H1 (cell line): Measurements from ENCODE around the gene APLP2. TPM values are rescaled to one million over a fixed set of nuclear protein-coding genes. Genes with fewer than 3 reads are reported as not detected.

Experiments
- CTCF ChIA-PET: fragments of 300-600 bp; sonication (Branson Sonifier 250); formaldehyde crosslinking; loops from one replicate; lab custom pipeline; 2021; ENCODE audit not compliant: partially characterized antibody; lab: Charles Lee
- POLR2A ChIA-PET: fragments of 300-600 bp; sonication (Branson Sonifier 250); formaldehyde crosslinking; loops from one replicate; lab custom pipeline; 2021; ENCODE audit warnings: inconsistent platforms; ENCODE audit not compliant: partially characterized antibody; lab: Charles Lee
- DNase-seq, 2 experiments: peaks; one replicate each; pipeline versions ENCODE4 v3.0.0 to v3.0.0-alpha.2; 2010 to 2022; ENCODE audit warnings: low spot score in 2 of 2, low read depth in 1 of 2, mixed read lengths in 1 of 2
- FAIRE-seq: peaks from 2 replicates; lab custom pipeline; 2011; peaks lifted over from hg19 to GRCh38; lab: Jason Lieb, UNC
- H2AFZ ChIP-seq: 2 replicates; pipeline ENCODE4 v1.8.1; 2012; ENCODE audit warnings: low read length, inconsistent platforms
- H2AK5ac ChIP-seq: 2 replicates; pipeline ENCODE4 v1.6.1; 2013; ENCODE audit warnings: low read depth, low read length
- H2BK120ac ChIP-seq: replicated peaks from 2 replicates; pipeline ENCODE3; 2013; ENCODE audit warnings: low read depth, low read length, inconsistent platforms
- H2BK12ac ChIP-seq: 2 replicates; pipeline ENCODE4 v1.6.1; 2013; ENCODE audit warnings: low read depth, low read length
- H2BK15ac ChIP-seq: 2 replicates; pipeline ENCODE4 v1.6.1; 2013; ENCODE audit warnings: low read length
- H2BK20ac ChIP-seq: 2 replicates; pipeline ENCODE4 v1.6.1; 2013; ENCODE audit warnings: low read length
- H2BK5ac ChIP-seq: 2 replicates; pipeline ENCODE4 v1.6.1; 2013; ENCODE audit warnings: low read depth, low read length
- H3K14ac ChIP-seq: 2 replicates; pipeline ENCODE4 v1.6.1; 2013; ENCODE audit warnings: inconsistent platforms; ENCODE audit not compliant: insufficient read length
- H3K18ac ChIP-seq: 2 replicates; pipeline ENCODE4 v1.6.1; 2013; ENCODE audit warnings: low read length; ENCODE audit errors: extremely low read depth
- H3K23ac ChIP-seq: 2 replicates; pipeline ENCODE4 v1.6.1; 2013; ENCODE audit warnings: inconsistent platforms; ENCODE audit not compliant: insufficient read length
- H3K23me2 ChIP-seq: 2 replicates; pipeline ENCODE4 v1.6.1; 2013; ENCODE audit warnings: low read depth, low read length
- H3K27ac ChIP-seq: 2 replicates; pipeline ENCODE4 v1.6.1; 2011; ENCODE audit warnings: low read depth, low read length, inconsistent platforms
- H3K27me3 ChIP-seq, 4 experiments: replicated peaks in 1 of 4; 1 replicate in 1 of 4; 2 replicates in 3 of 4; pipeline versions ENCODE4 v1.6.1 to v1.8.1; 2011 to 2013; ENCODE audit warnings: low read length in 3 of 4, mild to moderate bottlenecking in 3 of 4, inconsistent platforms in 2 of 4, mixed read lengths in 2 of 4, moderate library complexity in 1 of 4; ENCODE audit not compliant: control insufficient read depth in 3 of 4, insufficient read depth in 3 of 4; ENCODE audit errors: extremely low read depth in 1 of 4
- H3K36me3 ChIP-seq, 4 experiments: 2 replicates each; pipeline versions ENCODE4 v1.6.1 to v1.8.1; 2011 to 2013; ENCODE audit warnings: mild to moderate bottlenecking in 4 of 4, low read length in 3 of 4, moderate library complexity in 2 of 4, control low read depth in 1 of 4, inconsistent platforms in 1 of 4; ENCODE audit not compliant: insufficient read depth in 4 of 4, control insufficient read depth in 2 of 4
- H3K4ac ChIP-seq: replicated peaks from 2 replicates; pipeline ENCODE3; 2013; ENCODE audit warnings: low read length, low read depth, mixed read lengths, inconsistent platforms; ENCODE audit not compliant: insufficient read length
- H3K4me1 ChIP-seq, 4 experiments: replicated peaks in 1 of 4; 1 replicate in 1 of 4; 2 replicates in 3 of 4; pipeline versions ENCODE4 v1.6.1 to v1.8.1; 2011 to 2013; ENCODE audit warnings: low read length in 3 of 4, inconsistent platforms in 2 of 4, mixed read lengths in 1 of 4; ENCODE audit not compliant: insufficient read depth in 4 of 4, control insufficient read depth in 3 of 4
- H3K4me2 ChIP-seq, 2 experiments: 2 replicates each; pipeline versions ENCODE4 v1.6.1 to v1.8.1; 2011 to 2013; ENCODE audit warnings: low read depth in 2 of 2, low read length in 2 of 2, control low read depth in 1 of 2, inconsistent platforms in 1 of 2, mild to moderate bottlenecking in 1 of 2; ENCODE audit not compliant: insufficient read depth in 1 of 2
- H3K4me3 ChIP-seq, 4 experiments: fragments of 200-600, 300-600 bp in 1 of 4; sonication (generic), shearing (Covaris generic), sonication (Bioruptor Twin) in 1 of 4; 2 replicates each; pipeline versions ENCODE4 v1.5.1 to v1.8.1; 2011 to 2016; ENCODE audit warnings: low read length in 4 of 4, low read depth in 3 of 4, control low read depth in 2 of 4, inconsistent platforms in 2 of 4, mild to moderate bottlenecking in 2 of 4, mixed read lengths in 1 of 4, moderate library complexity in 1 of 4; ENCODE audit not compliant: insufficient read depth in 2 of 4; ENCODE audit errors: extremely low read depth in 1 of 4
- H3K56ac ChIP-seq: replicated peaks from 2 replicates; pipeline ENCODE3; 2013; ENCODE audit warnings: low read depth, mild to moderate bottlenecking, mixed read lengths, low read length, inconsistent platforms; ENCODE audit not compliant: insufficient read length
- H3K79me1 ChIP-seq: 2 replicates; pipeline ENCODE4 v1.6.1; 2013; ENCODE audit warnings: low read depth, low read length, control low read depth
- H3K79me2 ChIP-seq, 2 experiments: 2 replicates each; pipeline versions ENCODE4 v1.6.1 to v1.8.1; 2012 to 2013; ENCODE audit warnings: low read length in 2 of 2, mild to moderate bottlenecking in 2 of 2, inconsistent platforms in 1 of 2; ENCODE audit not compliant: insufficient read depth in 2 of 2, control insufficient read depth in 1 of 2
- H3K9ac ChIP-seq, 4 experiments: replicated peaks in 1 of 4; 1 replicate in 1 of 4; 2 replicates in 3 of 4; pipeline versions ENCODE4 v1.6.1 to v1.8.1; 2011 to 2013; ENCODE audit warnings: low read depth in 3 of 4, low read length in 3 of 4, control low read depth in 2 of 4, mild to moderate bottlenecking in 2 of 4, moderate library complexity in 2 of 4, inconsistent platforms in 1 of 4; ENCODE audit errors: extremely low read depth in 1 of 4
- H3K9me3 ChIP-seq, 2 experiments: 2 replicates each; pipeline versions ENCODE4 v1.6.1 to v1.8.1; 2012 to 2013; ENCODE audit warnings: mild to moderate bottlenecking in 2 of 2, moderate library complexity in 2 of 2, control low read depth in 1 of 2, inconsistent platforms in 1 of 2, low read depth in 1 of 2, low read length in 1 of 2, mixed read lengths in 1 of 2; ENCODE audit not compliant: insufficient read depth in 2 of 2
- H4K20me1 ChIP-seq, 2 experiments: replicated peaks in 1 of 2; 2 replicates each; pipeline versions ENCODE3 to v1.8.1; 2011 to 2013; ENCODE audit warnings: inconsistent platforms in 2 of 2, low read length in 2 of 2, mild to moderate bottlenecking in 1 of 2; ENCODE audit not compliant: insufficient read depth in 2 of 2, control insufficient read depth in 1 of 2
- H4K5ac ChIP-seq: 2 replicates; pipeline ENCODE4 v1.6.1; 2013; ENCODE audit warnings: low read length, low read depth, mixed read lengths, inconsistent platforms; ENCODE audit not compliant: insufficient read length
- H4K8ac ChIP-seq: 2 replicates; pipeline ENCODE4 v1.8.0; 2013; ENCODE audit warnings: mild to moderate bottlenecking, moderate library complexity, low read length, inconsistent platforms; ENCODE audit not compliant: insufficient read depth; ENCODE audit errors: extremely low read depth
- H4K91ac ChIP-seq: replicated peaks from 2 replicates; pipeline ENCODE3; 2013; ENCODE audit warnings: low read length, mixed read lengths, inconsistent platforms; ENCODE audit not compliant: insufficient read length
- BRCA1 ChIP-seq: IDR thresholded peaks from 2 replicates; pipeline ENCODE4 v1.6.1; 2012; ENCODE audit warnings: low read depth, low read length, improper control_type of control experiment
- CBX5 ChIP-seq: fragments of 300-800, 300-1000 bp; sonication (generic); IDR thresholded peaks from 2 replicates; pipeline ENCODE4 v1.7.1; 2016; ENCODE audit warnings: antibody characterized with exemption, low read length, low read depth
- RAD21 ChIP-seq, 2 experiments: IDR thresholded peaks in 1 of 2; conservative IDR thresholded peaks in 1 of 2; 2 replicates each; pipeline ENCODE4 v1.6.1; 2011; ENCODE audit warnings: low read depth in 2 of 2, low read length in 2 of 2, improper control_type of control experiment in 1 of 2, inconsistent platforms in 1 of 2, mild to moderate bottlenecking in 1 of 2, moderate library complexity in 1 of 2
- RNF2 ChIP-seq: fragments of 200-900, 300-1000 bp; sonication (generic); IDR thresholded peaks from 2 replicates; pipeline ENCODE4 v1.7.1; 2016; ENCODE audit warnings: borderline replicate concordance, low read depth, mild to moderate bottlenecking, antibody characterized with exemption, low read length; ENCODE audit not compliant: poor library complexity, severe bottlenecking; ENCODE audit errors: missing control alignments
- TAF1 ChIP-seq: IDR thresholded peaks from 2 replicates; pipeline ENCODE4 v1.6.1; 2011; ENCODE audit warnings: mild to moderate bottlenecking, low read depth, low read length
- WGBS, 2 experiments: shearing (Covaris generic) in 1 of 2; methylation state at CpG; one replicate each; pipeline versions ENCODE4 v1.1.6 to v1.1.7; 2013 to 2015; ENCODE audit warnings: low lambda C conversion rate in 2 of 2, mixed read lengths in 2 of 2, inconsistent platforms in 1 of 2, low coverage in 1 of 2, missing lambda C conversion rate in 1 of 2; ENCODE audit not compliant: insufficient replicate concordance in 2 of 2, insufficient coverage in 1 of 2, insufficient read length in 1 of 2; ENCODE audit errors: extremely low coverage in 1 of 2, missing lambda C conversion rate in 1 of 2; 5-methylcytosine and 5-hydroxymethylcytosine counted together
- polyA plus RNA-seq, 7 experiments: library from polyadenylated mRNA; depleted of rRNA in 3 of 7; stranded (reverse) in 5 of 7; unstranded in 2 of 7; fragments of >200 nt in 5 of 7; fragments of 200-250 nt in 2 of 7; gene quantifications; 1 replicate in 5 of 7; 2 replicates in 1 of 7; 4 replicates in 1 of 7; pipeline versions ENCODE4 v1.2.1 to v1.2.3, GENCODE V29; 2011 to 2013; ENCODE audit warnings: missing spikeins in 2 of 7, mixed read lengths in 2 of 7
- total RNA-seq: library from RNA; stranded (reverse); fragmentation: NEBNext Ultra II Directional; extraction: Animal tissue kit (Norgen Biotek cat#: 25700); gene quantifications from 2 replicates; pipeline ENCODE4 v1.2.1, GENCODE V29; 2021

Gene APLP2
- total and polyA plus RNA-seq, 2 of the 8 experiments (the other 6 are each of a cell fraction or from before 2014, with no cell fraction given) = 222 to 315 TPM

DNA sequence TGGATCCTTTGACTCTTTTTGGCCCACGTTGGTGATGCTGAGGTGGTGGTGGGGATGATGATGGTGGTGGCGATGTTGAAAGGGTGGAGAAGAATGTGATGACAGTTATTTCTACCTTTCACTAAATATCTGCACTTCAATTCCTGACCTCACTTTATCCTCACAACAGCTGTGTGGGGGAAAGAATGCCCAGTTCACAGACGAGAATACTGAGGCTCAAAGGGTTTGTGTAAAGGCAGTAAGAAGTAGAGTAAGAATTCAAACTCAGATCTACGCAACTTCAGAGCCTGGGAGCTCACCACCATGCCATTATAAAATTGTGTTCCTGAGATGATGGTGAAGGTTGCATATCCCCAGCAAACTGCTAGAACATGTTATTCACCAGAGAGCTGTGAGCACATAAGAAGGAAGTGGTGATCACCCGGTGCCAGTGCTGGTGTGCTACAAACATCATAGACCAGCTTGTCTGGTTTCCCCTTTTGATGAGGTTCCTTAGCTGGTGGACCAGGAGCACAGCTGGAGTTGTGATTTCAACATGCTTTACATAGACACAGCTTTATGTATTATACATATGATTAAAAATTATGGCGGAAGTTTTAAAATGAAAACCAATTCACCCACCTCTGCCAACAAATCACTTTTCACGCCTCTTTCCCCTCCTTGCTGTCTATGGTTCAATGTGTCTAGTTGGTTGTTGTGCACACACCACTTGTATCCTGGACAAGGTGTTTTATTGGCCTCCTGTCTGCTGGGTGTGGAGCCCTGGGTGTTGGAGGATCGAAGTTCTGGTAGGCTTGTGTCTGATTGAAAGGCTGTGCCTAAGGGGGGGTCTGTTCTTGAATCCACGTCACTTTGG is 96.1 kb downstream of the APLP2 start:
- H4K20me1 ChIP-seq = peaks cover 6 to 13% of the 10 kb centered on the region in 2 experiments
- FAIRE-seq = no peak
- H3K4me1 ChIP-seq = peaks cover 0 to 12% (median 6%) of the 10 kb centered on the region in 4 experiments; a peak in 6 of 7 replicates
- H3K27ac ChIP-seq = no peak overlapping the region
- H3K23ac ChIP-seq = no peak overlapping the region
- H4K91ac ChIP-seq = no peak overlapping the region
- H3K18ac ChIP-seq = no peak overlapping the region
- peaks cover 3 to 50% (median 38%) of the 10 kb centered on the region in 4 experiments for H3K27me3 ChIP-seq
- ChIA-PET POLR2A (interaction anchor here (0.7 kb wide), 1 partner anchor 269 kb away, joined by 3 read pairs; no protein-coding TSS in a partner anchor), CTCF (interaction anchor here (0.7 to 2.5 kb wide), 3 partner anchors 10 to 34 kb away, joined by 3 to 7 read pairs (median 3); no protein-coding TSS in a partner anchor)
- no peak overlapping the region for H3K14ac ChIP-seq
- no peak overlapping the region for H4K8ac ChIP-seq
- H3K36me3 ChIP-seq = no peaks in the 10 kb centered on the region
- no peak overlapping the region for H3K4me3 ChIP-seq
- H2AK5ac ChIP-seq = no peak overlapping the region
- H3K79me1 ChIP-seq = no peaks in the 10 kb centered on the region; the same call in none of the 2 replicates
- H3K23me2 ChIP-seq = no peaks in the 10 kb centered on the region
- no peak overlapping the region for H2AFZ ChIP-seq
- no peaks in the 10 kb centered on the region for H3K79me2 ChIP-seq
- no peak overlapping the region for H3K4ac ChIP-seq
- no peak overlapping the region for H2BK120ac ChIP-seq
- no peak overlapping the region for H3K9ac ChIP-seq
- TF ChIP-seq BRCA1 (no peak), RNF2 (no peak), TAF1 (no peak), RAD21 (IDR thresholded peaks at IDR 0.05 in 1 of 2, conservative IDR thresholded peaks at IDR 0.05 in 1 of 2; ENCODE audit: low read depth in 2 of 2, low read length in 2 of 2) (no peak), CBX5 (no peak)
- no peak overlapping the region for H2BK12ac ChIP-seq
- H3K4me2 ChIP-seq = no peak overlapping the region
- H4K5ac ChIP-seq = no peak overlapping the region
- no peak overlapping the region for H3K56ac ChIP-seq
- H2BK5ac ChIP-seq = no peak overlapping the region
- H3K9me3 ChIP-seq = no peaks in the 10 kb centered on the region
- WGBS, 2 experiments = 89% methylated on average over 9 of the region's 9 CpGs; no CpG with 5 or more reads in 1 of the 2 experiments
- H2BK15ac ChIP-seq = no peak overlapping the region
- H2BK20ac ChIP-seq = no peak overlapping the region
- no peak for DNase-seq
